HEK293 (cell line): ENCODE results near the gene ADAMTS19.

Source experiments
- CTCF ChIA-PET: fragments of 350-600 bp; formaldehyde crosslinking; extraction: SDS; loops from one replicate; lab custom pipeline; 2021; ENCODE audit warnings: antibody characterized with exemption; lab: Yijun Ruan, JAX
- POLR2A ChIA-PET: fragments of 300-600 bp; formaldehyde crosslinking; extraction: SDS; loops from one replicate; lab custom pipeline; 2020; ENCODE audit warnings: antibody characterized with exemption, inconsistent platforms; lab: Yijun Ruan, JAX
- H3K27ac ChIP-seq: fragments of 200-500 bp; sonication (Bioruptor generic); 2 replicates; pipeline ENCODE4 v1.5.1; 2014; ENCODE audit warnings: low read depth, low read length, control low read depth, inconsistent platforms; ENCODE audit errors: extremely low read depth
- H3K36me3 ChIP-seq, 2 experiments: fragments of 200-500 bp in 1 of 2; sonication (Bioruptor generic) in 1 of 2; 1 replicate in 1 of 2; 2 replicates in 1 of 2; pipeline ENCODE4 v1.5.1; 2014 to 2017; ENCODE audit warnings: inconsistent platforms in 2 of 2, low read length in 2 of 2; ENCODE audit not compliant: control insufficient read depth in 2 of 2, insufficient read depth in 1 of 2
- H3K4me1 ChIP-seq: fragments of 200-500 bp; sonication (Bioruptor generic); 2 replicates; pipeline ENCODE4 v1.5.1; 2014; ENCODE audit warnings: mild to moderate bottlenecking, low read length, inconsistent platforms; ENCODE audit not compliant: control insufficient read depth, insufficient read depth
- H3K4me3 ChIP-seq: 2 replicates; pipeline ENCODE4 v1.5.1; 2011; ENCODE audit warnings: low read depth, mild to moderate bottlenecking, control low read depth, low read length, moderate library complexity
- H3K9me3 ChIP-seq: fragments of 200-500 bp; sonication (Bioruptor generic); 2 replicates; pipeline ENCODE4 v1.5.1; 2014; ENCODE audit warnings: low read depth, low read length, inconsistent platforms; ENCODE audit not compliant: control insufficient read depth, insufficient read depth
- ATF2 ChIP-seq: fragments of 450-650 bp; formaldehyde crosslinking; IDR thresholded peaks from 2 replicates; pipeline ENCODE4 v1.5.1; 2016; ENCODE audit warnings: missing biosample characterization, missing genetic modification characterization, low read depth
- GLIS1 ChIP-seq: fragments of 450-650 bp; formaldehyde crosslinking; IDR thresholded peaks from 2 replicates; pipeline ENCODE4 v1.5.1; 2016; ENCODE audit warnings: missing biosample characterization, missing genetic modification characterization
- KLF7 ChIP-seq: fragments of 450-650 bp; formaldehyde crosslinking; IDR thresholded peaks from 2 replicates; pipeline ENCODE4 v1.5.1; 2016; ENCODE audit warnings: missing biosample characterization, missing genetic modification characterization, borderline replicate concordance
- MZF1 ChIP-seq: fragments of 450-650 bp; formaldehyde crosslinking; IDR thresholded peaks from 2 replicates; pipeline ENCODE4 v1.5.1; 2017; ENCODE audit warnings: missing biosample characterization, missing genetic modification characterization, borderline replicate concordance
- PRDM1 ChIP-seq: fragments of 450-650 bp; formaldehyde crosslinking; IDR thresholded peaks from 2 replicates; pipeline ENCODE4; 2016; ENCODE audit warnings: missing biosample characterization, missing genetic modification characterization
- PRDM6 ChIP-seq: fragments of 450-650 bp; formaldehyde crosslinking; IDR thresholded peaks from 2 replicates; pipeline ENCODE4 v1.5.1; 2017; ENCODE audit warnings: missing biosample characterization, missing genetic modification characterization
- SP7 ChIP-seq: fragments of 450-650 bp; formaldehyde crosslinking; IDR thresholded peaks from 2 replicates; pipeline ENCODE4 v1.5.1; 2016; ENCODE audit warnings: missing biosample characterization, missing genetic modification characterization
- ZNF146 ChIP-seq: fragments of 450-650 bp; formaldehyde crosslinking; IDR thresholded peaks from 2 replicates; pipeline ENCODE4 v1.5.1; 2016; ENCODE audit warnings: missing biosample characterization, missing genetic modification characterization
- ZNF169 ChIP-seq: fragments of 450-650 bp; formaldehyde crosslinking; IDR thresholded peaks from 2 replicates; pipeline ENCODE4 v1.5.1; 2016; ENCODE audit warnings: missing biosample characterization, missing genetic modification characterization
- ZNF341 ChIP-seq: fragments of 450-650 bp; formaldehyde crosslinking; IDR thresholded peaks from 2 replicates; pipeline ENCODE4; 2016; ENCODE audit warnings: low read depth, missing biosample characterization, missing genetic modification characterization
- ZNF37A ChIP-seq: fragments of 450-650 bp; IDR thresholded peaks from 2 replicates; pipeline ENCODE4 v1.5.1; 2018; ENCODE audit warnings: missing biosample characterization, missing genetic modification characterization
- ZNF530 ChIP-seq: fragments of 450-650 bp; formaldehyde crosslinking; IDR thresholded peaks from 2 replicates; pipeline ENCODE4 v1.5.1; 2016; ENCODE audit warnings: low read depth, missing biosample characterization, missing genetic modification characterization
- ZNF555 ChIP-seq: fragments of 450-650 bp; formaldehyde crosslinking; conservative IDR thresholded peaks from 2 replicates; pipeline ENCODE4 v1.5.1; 2017; ENCODE audit warnings: missing biosample characterization, mild to moderate bottlenecking, missing genetic modification characterization, inconsistent platforms
- ZNF580 ChIP-seq: fragments of 450-650 bp; formaldehyde crosslinking; IDR thresholded peaks from 2 replicates; pipeline ENCODE4 v1.5.1; 2016; ENCODE audit warnings: missing biosample characterization, missing genetic modification characterization
- ZNF623 ChIP-seq: fragments of 450-650 bp; formaldehyde crosslinking; IDR thresholded peaks from 2 replicates; pipeline ENCODE4 v1.5.1; 2016; ENCODE audit warnings: missing biosample characterization, missing genetic modification characterization
- ZNF792 ChIP-seq: fragments of 450-650 bp; formaldehyde crosslinking; IDR thresholded peaks from 2 replicates; pipeline ENCODE4 v1.5.1; 2016; ENCODE audit warnings: missing biosample characterization, missing genetic modification characterization
- ZNF843 ChIP-seq: fragments of 450-650 bp; formaldehyde crosslinking; IDR thresholded peaks from 2 replicates; pipeline ENCODE4 v1.5.1; 2016; ENCODE audit warnings: missing biosample characterization, missing genetic modification characterization
- TF ChIP-seq, protein P1 (sequence below): fragments of 450-650 bp; formaldehyde crosslinking; IDR thresholded peaks from 2 replicates; pipeline ENCODE4 v1.5.1; 2016; ENCODE audit warnings: missing biosample characterization, missing genetic modification characterization

ADAMTS19 gene

GRCh38 chr5:129500101-129500500, 40.0 kb downstream of the ADAMTS19 start:
- H3K4me3 ChIP-seq = no peak overlapping the region
- no peaks in the 10 kb centered on the region for H3K9me3 ChIP-seq
- H3K27ac ChIP-seq = no peak overlapping the region
- ChIA-PET CTCF (interaction anchor here (0.7 kb wide), 2 partner anchors 68 to 357 kb away, joined by 3 read pairs; no protein-coding TSS in a partner anchor), POLR2A (no interaction called here)
- no peaks in the 10 kb centered on the region for H3K36me3 ChIP-seq
- no peak for TF ChIP-seq KLF7 (tag by site-specific recombination)
- TF ChIP-seq ZNF146 (tag by site-specific recombination) = no peak
- no peak for TF ChIP-seq ZNF530 (tag by site-specific recombination)
- no peak for TF ChIP-seq ZNF37A (tag by site-specific recombination)
- TF ChIP-seq ZNF792 (tag by site-specific recombination) = no peak
- TF ChIP-seq SP7 (tag by site-specific recombination) = no peak
- no peak for TF ChIP-seq ZNF555 (tag by site-specific recombination)
- no peak for TF ChIP-seq ZNF341 (tag by site-specific recombination)
- TF ChIP-seq ZNF623 (tag by site-specific recombination) = no peak
- no peaks in the 10 kb centered on the region for H3K4me1 ChIP-seq

- H3K9me3 ChIP-seq = no peaks in the 10 kb centered on the region
- H3K27ac ChIP-seq = no peak overlapping the region
- H3K36me3 ChIP-seq = no peaks in the 10 kb centered on the region
- H3K4me3 ChIP-seq = no peak overlapping the region
- CTCF ChIA-PET = interaction anchor here (0.6 kb wide), 1 partner anchor 44 kb away, joined by 3 read pairs; no protein-coding TSS in a partner anchor
- POLR2A ChIA-PET = no interaction called here
- no peaks in the 10 kb centered on the region for H3K4me1 ChIP-seq
- TF ChIP-seq ZNF623 (tag by site-specific recombination) (no peak), ZNF580 (tag by site-specific recombination) (no peak), PRDM6 (tag by site-specific recombination) (peak; percentile 29; the same call in 1 of the 2 replicates), GLIS1 (tag by site-specific recombination) (no peak), PRDM1 (tag by site-specific recombination) (peak; percentile 34; the same call in 1 of the 2 replicates), ZNF843 (tag by site-specific recombination) (no peak), ATF2 (tag by site-specific recombination) (no peak), MZF1 (tag by site-specific recombination) (0 out of 2 replicates have a peak, but pooled peaks have one; percentile 17), ZNF169 (tag by site-specific recombination) (no peak)
- TF ChIP-seq, protein P1, sequence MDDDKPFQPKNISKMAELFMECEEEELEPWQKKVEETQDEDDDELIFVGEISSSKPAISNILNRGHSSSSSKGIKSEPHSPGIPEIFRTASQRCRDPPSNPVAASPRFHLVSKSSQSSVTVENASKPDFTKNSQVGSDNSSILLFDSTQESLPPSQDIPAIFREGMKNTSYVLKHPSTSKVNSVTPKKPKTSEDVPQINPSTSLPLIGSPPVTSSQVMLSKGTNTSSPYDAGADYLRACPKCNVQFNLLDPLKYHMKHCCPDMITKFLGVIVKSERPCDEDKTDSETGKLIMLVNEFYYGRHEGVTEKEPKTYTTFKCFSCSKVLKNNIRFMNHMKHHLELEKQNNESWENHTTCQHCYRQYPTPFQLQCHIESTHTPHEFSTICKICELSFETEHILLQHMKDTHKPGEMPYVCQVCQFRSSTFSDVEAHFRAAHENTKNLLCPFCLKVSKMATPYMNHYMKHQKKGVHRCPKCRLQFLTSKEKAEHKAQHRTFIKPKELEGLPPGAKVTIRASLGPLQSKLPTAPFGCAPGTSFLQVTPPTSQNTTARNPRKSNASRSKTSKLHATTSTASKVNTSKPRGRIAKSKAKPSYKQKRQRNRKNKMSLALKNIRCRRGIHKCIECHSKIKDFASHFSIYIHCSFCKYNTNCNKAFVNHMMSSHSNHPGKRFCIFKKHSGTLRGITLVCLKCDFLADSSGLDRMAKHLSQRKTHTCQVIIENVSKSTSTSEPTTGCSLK (tag by site-specific recombination) = no peak
Observed at GRCh38 chr5:129506086-129506485, 46.0 kb downstream of the ADAMTS19 start.
